ENCODE data around the gene MACROD2.

Gene MACROD2

GRCh38 chr20:15032352-15032622, 1037.0 kb downstream of the MACROD2 start:
- no peak for DNase-seq

DNA sequence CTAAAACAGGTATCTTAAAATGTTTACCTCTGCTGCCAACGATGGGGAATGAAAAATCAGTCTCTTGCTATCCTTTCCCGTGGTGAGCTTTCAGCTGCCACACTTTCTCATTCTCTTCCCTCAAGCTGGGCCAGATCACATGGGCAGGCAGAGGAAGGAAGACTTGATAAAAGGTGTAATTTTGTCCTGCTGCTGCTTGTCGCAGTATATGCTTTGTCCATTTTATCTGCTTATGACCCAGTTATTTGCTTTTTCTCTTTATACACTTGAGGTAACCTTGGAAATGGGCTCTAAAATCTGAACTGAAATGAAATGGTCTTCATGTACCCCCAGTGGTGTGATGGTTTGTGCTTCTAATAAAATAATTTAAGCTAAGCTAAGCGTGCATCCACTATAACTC, 1038.0 kb downstream of the MACROD2 start:
- no peak for DNase-seq

DNA sequence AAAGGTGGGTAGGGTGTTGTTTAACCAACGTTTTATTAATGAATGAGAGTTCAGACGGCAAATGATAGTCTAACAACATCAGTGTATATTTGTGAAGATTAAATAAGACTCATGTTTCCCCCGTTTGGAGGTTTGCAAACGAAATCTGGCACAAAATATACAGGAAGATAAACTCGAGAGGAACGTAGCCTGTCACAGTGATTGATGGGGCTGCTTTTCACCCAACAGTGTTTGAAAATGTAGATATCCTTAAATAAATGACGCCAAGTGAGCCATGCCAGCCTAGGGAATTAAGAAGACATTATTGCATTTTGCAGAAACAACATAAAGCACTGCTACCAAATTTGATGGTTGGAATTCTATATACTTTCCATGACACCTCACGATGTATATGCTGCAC, 1038.6 kb downstream of the MACROD2 start:
- no peak for DNase-seq

GRCh38 chr20:15036948-15037347, 1041.6 kb downstream of the MACROD2 start:
- DNase-seq = no peak

DNA sequence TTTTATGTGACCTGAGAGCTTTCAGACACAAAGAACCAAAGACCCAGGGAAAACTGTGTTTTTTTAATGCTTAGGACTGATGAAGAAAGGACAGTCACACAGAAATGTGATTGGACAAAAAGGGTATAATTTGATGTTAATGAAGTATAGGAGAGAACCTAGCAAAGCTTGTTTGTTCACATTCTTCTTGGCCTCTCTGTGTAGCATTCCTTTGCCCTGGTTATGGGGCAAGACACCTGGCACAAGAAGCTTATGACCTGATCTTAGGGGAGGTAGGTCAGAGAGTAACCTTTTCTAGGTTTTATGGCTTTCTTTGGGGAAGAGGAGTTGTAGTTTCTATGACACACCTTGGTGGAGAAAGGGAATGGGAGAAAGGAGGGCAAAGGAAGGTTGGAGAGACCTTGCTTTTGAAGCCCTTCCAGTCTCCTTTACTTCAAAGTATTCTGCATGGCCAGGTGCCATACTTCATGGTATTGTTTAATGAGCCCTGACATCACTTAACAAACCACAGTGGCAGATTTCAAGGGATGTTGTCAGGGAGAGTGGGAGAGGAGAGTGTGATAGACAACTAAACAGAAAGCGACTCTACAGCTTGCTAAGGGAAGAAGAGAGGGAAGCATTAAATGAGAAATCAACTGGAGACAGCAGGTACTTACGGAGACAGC, 1043.9 kb downstream of the MACROD2 start:
- DNase-seq = no peak

GRCh38 chr20:15042723-15043122, 1047.4 kb downstream of the MACROD2 start:
- no peak for DNase-seq

GRCh38 chr20:15045246-15045645, 1049.9 kb downstream of the MACROD2 start:
- no peak for DNase-seq

DNA sequence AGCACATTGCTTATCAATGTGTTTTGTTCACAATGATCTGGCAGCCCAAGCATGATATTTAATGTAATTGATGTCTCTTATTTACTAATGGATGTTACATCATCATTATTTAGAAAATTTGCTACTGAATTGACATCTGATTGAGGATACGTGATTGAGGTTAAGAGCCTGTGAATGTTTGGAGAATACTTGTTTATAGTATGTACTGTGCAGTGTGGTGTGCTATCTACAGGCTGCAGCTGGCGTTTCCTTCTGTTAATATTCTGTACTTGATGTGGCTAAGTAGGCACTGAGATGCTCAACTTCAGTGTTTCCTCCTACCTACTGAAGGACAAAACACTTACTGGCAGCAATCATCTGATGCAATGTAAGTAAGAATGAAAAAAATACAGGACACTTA, 1051.7 kb downstream of the MACROD2 start:
- DNase-seq = no peak

- no peak for DNase-seq
Measured at GRCh38 chr20:15047601-15048000, 1052.3 kb downstream of the MACROD2 start.

DNA sequence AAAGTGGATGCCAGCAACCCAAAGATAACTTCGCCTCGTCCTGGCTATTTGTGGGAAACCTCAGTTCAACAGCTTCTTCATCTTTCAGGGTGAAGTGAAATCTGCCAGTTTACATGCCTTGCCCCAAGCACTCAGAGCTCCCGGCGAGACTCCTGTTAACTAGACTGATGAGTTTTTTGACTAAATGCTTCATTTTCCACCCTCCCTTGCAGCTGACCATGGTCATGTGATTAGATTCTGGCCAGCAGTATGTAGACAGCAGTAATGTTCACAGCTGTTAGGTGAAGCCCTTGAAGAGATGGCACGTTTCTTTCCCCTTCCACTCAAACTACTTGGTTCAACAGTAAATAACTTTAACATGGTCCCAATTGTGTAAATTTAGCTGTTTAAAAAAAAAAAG, 1060.9 kb downstream of the MACROD2 start:
- DNase-seq = no peak

DNA sequence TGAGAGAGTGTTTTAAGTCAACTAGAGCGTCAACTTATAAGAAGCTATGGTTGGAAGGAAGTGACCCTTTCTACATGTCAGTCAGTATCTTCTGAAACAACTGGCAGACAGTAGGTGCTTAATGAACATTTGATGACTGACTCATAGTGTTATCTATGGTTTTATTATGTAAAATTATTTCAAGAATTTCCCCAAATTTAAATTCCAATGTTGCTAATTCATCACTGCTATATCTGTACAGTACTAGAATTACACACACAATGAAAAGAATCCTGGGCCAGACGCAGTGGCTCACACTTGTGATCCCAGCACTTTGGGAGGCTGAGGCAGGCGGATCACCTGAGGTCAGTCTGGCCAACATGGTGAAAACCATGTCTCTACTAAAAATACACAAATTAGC, 1063.5 kb downstream of the MACROD2 start:
- DNase-seq = no peak

- DNase-seq = no peak
Measured at GRCh38 chr20:15059438-15059837, 1064.1 kb downstream of the MACROD2 start.

DNA sequence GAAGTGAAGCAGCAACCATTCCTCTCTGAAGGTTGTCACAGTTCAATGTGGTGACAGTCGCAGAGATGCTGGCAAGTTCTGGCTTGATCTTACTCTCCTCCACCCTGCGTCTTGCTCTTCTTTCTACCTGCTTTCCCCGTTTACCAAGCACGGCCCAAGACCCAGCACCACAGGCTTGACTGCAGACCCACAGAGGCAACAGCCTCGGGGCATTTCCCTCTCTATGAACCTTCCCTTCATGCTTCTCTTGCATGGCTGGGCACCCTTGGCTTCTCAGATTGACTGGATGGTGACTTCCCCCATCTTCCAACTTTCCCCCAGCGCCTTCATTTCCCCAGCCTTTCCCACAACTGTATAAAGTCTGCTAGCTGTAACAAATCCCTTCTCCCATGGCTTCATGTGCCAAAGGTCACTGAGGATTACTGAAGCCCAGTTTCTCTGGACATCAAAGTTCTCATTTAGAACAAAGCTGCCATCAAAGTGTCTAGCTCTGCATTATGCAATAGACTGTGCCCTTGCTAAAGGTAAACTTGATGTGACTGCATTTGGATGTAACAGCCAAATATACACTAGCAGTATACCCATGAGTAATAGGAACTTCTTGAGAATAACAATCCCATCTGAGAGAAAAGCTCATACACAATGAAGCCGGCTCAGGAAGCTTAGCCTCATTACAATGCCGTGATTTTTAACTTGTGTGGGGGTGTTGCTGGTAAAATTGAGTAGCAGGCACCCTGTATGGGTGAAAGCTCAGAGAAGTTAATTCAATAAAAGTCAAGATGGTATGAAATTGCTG, 1065.1 kb downstream of the MACROD2 start:
- DNase-seq = no peak

DNA sequence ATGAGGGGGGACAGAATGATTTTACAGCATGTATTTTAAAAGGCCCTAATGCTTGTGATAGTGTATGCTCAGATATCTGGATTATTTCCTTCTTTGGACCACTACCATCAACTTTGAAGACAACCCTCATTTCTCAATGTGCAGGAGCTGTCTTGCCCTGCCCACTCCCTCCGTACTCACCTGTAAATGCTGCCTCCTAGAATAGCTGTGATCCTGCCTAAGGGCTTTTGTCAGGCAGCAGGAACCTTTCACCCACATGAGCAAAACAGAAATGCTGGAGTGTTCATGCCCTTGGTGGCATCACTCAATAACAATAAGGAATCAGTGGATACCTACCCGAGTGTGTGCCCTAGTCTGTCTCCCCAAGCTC, 1065.7 kb downstream of the MACROD2 start:
- DNase-seq = no peak

DNA sequence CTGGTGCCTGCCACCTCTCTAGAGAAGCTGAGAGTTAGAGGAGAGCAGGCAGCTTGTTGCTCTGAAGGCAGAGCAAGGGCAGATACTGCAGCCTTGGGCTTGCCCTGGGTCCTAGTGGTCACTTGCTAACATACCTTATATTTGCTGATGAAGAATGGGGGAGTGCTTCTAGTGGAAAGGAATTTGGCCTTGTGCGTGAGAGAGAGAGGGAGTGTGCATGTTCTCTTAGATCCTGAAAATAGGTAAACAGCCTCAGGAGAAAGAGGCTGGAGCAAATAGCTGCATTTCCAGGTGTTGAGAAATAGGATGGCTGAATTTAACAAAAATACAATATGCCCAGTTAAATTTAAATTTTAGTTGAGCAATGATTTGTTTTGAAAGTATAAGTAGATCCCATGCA, 1066.6 kb downstream of the MACROD2 start:
- no peak for DNase-seq

DNA sequence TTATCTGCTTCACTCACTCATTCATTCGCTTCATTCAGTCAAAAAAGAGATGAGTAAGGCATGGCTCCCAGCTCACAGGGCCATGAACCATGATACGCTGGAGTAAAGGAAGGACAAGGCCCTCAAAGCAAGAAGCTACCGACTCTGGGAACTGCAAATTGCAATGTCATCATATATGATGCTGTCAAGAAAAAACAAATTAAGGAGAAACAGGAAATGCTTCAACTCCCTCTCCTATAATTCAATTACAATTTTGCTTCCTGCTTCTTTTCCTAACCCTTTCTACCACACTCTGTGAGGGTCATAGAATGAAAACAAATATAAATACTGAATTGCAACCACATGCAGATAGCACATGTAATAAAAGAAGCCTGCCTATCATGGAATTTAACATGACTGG, 1067.8 kb downstream of the MACROD2 start:
- DNase-seq = no peak

DNA sequence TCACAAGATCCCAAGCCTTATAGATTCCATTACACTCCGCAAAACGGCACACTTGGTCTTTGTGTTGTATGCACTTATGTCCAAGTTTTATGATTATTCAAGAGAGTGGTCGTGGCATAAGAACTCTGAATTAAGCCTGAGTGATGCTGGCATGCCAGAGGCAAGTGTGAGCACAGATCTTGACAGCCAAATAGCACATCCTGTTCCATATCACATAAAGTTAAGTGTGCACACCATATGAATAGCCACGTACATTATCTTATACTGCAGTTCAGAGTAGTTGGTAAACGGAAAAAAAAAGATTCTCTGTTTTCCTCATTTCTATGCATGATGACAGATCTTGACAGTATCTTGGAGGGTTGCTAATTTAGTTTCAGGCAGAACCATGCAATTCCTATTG, 1069.4 kb downstream of the MACROD2 start:
- no peak for DNase-seq

- no peak for DNase-seq
Measured at GRCh38 chr20:15065794-15066193, 1070.5 kb downstream of the MACROD2 start.

DNA sequence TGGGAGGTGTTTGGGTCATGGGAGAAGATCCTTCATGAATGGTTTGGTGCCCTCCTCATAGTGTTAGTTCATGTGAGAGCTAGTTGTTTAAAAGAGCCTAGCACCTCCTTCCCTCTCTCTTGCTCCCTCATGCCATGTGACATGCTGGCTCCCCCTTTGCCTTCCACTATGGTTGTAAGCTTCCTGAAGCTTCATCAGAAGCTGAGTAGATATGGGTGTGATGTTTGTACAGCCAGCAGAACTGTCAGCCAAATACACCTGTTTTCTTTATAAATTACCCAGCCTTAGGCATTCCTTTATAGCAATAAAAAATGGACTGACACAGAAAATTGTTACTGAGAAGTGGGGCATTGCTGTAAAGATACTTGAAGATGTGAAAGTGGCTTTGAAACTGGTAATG, 1073.2 kb downstream of the MACROD2 start:
- no peak for DNase-seq

GRCh38 chr20:15069355-15069754, 1074.0 kb downstream of the MACROD2 start:
- DNase-seq = no peak

DNA sequence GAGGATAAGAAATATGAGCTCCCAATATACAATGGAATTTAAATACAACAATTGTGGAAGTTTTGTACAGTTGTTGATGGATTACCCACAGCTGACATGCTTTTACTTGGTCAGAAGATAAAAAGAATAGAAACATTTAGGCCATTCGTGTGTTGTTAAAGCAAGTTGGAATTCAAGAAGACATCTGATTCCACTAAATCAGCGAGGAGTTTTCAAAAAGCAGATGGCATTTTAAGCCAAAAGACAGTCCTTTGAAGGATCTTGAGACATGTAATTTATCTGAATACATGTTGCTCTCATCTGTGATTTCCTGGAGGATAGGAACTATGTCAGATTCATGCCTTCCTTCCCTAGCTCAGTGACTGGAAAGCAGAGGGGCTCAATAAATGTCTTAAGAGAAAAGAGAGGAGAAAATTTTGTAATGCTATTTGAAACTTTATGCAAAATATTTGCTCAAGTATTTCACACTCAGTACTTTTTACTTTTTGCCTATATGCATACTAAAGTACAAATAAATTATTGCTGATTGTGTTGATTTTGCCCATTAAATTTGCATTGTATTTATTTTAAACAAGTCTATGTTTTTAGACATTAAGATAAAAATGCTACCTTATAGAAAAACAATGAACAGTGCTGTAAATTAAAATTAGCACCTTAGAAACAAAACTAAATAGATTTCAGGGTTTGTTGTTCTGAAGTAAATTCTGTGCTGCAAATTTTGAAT, 1075.9 kb downstream of the MACROD2 start:
- DNase-seq = no peak

DNA sequence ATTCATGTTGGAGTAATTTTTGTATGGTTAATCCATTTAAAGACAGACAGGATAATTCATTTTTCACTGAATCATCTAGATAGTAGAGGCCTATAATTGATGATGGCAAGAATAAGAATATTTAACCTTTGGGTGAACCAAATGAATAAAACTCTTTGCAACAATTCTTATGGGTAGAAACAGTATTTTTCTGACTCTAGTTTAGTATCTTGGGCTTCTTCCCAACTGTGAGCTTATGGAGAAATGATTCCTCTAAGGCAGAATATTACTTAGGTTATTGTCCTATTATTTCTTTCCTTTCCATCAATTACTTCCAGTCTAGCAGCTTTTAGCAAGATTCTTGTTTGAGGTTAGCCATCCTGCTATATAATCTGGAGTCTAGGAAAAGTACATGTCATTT, 1077.0 kb downstream of the MACROD2 start:
- no peak for DNase-seq

GRCh38 chr20:15075586-15075985, 1080.3 kb downstream of the MACROD2 start:
- no peak for DNase-seq

DNA sequence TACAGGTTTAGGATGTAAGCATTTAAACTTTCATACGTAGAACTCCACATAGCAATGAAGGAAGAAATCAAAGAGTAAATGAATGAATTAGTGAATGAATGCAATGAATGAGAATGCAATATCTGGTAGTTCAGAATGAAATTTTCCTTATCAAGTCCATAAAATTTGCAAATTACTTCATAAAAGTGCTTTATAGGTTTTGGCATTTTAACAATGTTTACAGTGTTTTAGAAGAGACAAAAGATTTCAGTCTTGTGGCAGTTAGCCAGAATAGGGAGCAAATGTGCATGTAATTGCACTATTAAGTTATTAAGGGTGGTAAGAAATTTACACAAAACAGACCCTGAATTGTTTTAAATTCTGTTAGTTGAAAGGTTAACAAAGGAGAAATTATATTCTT, 1081.5 kb downstream of the MACROD2 start:
- DNase-seq = no peak

All from CD4-positive, alpha-beta T cell treated with Interleukin-4 for 4 hours (primary cell).